Choroid plexus epithelial cell (primary cell): Measurements from ENCODE around the gene FAM210B.
A peak's percentile ranks its signal among the peaks of the same experiment; 100 is the strongest.
"Not testable (repeated sequence)": the region's sequence is repeated elsewhere in the genome, so short reads cannot be mapped to it uniquely, and the experiment has no call there.

Experiments
- DNase-seq: peaks from one replicate; pipeline ENCODE4 v3.0.0-alpha.2; 2010; ENCODE audit warnings: low read depth
- H3K4me3 ChIP-seq: 2 replicates; pipeline ENCODE4 v1.5.1; 2011; ENCODE audit warnings: low read depth, mild to moderate bottlenecking, control low read depth, low read length, moderate library complexity
- CTCF ChIP-seq: conservative IDR thresholded peaks from 2 replicates; pipeline ENCODE4 v1.5.1; 2011; ENCODE audit warnings: low read depth, mild to moderate bottlenecking, control low read depth, inconsistent platforms, low read length, moderate library complexity

Gene FAM210B

DNA sequence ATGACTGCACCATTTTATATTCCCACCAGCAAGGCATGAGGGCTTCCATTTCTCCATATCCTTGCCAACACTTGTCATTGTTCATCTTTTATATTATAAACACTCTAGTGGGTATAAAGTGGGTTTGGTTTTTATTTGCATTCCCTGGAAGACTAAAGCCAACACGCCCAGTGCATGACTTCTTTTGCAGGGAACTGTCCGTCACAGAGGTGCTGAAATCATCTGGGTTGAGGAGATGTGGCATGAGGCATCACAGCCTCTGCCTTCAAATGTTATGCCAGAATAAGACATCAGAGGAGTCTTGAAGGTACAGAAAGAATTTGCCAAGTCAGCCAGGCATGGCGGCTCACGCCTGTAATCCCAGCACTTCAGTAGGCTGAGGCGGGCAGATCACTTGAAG lies 29.9 kb upstream of the FAM210B start:
- DNase-seq, result peak; percentile 20
- no peak overlapping the region for H3K4me3 ChIP-seq
- TF ChIP-seq CTCF, result no peak

- not testable (repeated sequence) for DNase-seq, H3K4me3 ChIP-seq
These were observed 22.1 kb upstream of the FAM210B start for GRCh38 chr20:56336709-56337108.

DNA sequence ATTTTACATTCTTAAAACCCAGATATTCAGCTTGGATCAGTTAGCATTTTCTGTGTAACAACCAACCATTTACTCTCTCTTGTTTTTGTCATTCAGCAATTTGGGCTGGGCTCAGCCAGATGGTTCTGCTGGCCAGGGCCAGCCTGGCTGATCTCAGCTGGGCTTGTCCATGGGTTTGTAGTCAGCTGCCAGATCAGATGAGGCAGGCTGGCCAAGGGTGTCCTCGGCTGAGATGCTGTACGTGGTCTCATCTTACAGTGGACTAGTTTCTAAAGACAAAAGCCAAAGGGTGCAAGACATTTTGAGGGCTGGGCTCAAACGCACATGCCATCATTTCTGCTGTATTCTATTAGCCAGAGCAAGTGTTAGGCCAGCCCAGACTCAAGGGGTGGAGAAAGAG lies 16.0 kb upstream of the FAM210B start:
- no peak for DNase-seq

GRCh38 chr20:56343861-56344381 lies 14.9 kb upstream of the FAM210B start:
- DNase-seq, result peak; percentile 67
- peak; percentile 73 for TF ChIP-seq CTCF
- H3K4me3 ChIP-seq, result peak overlapping the region; percentile 32

More for the DNA sequence above, 16.0 kb upstream of the FAM210B start:
- no peak for TF ChIP-seq CTCF
- H3K4me3 ChIP-seq, result no peak overlapping the region

GRCh38 chr20:56345911-56346310 lies 12.9 kb upstream of the FAM210B start:
- no peak for TF ChIP-seq CTCF
- DNase-seq, result no peak

GRCh38 chr20:56347628-56348304 lies 11.0 kb upstream of the FAM210B start:
- H3K4me3 ChIP-seq, result no peak overlapping the region
- DNase-seq, result no peak
- no peak for TF ChIP-seq CTCF

More at GRCh38 chr20:56345911-56346310, 12.9 kb upstream of the FAM210B start:
- no peak overlapping the region for H3K4me3 ChIP-seq

DNA sequence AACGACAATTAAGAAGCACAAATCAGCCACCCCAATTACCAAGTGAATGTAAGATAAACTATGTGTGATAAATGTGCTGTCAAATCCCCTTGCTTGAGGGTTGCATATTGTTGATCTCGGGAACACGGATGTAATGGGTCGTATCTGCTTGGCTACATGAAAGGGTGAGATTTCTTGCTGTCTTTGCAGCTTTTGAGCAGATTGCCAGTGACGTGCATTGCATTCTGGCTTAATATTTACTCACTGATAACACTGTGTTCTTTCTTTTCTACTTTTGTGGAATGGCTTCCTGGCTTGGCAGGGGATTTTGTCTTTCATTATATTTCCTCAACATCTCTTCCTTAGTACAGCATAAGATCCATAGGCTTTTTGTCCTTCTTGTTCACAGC lies 10.5 kb upstream of the FAM210B start:
- TF ChIP-seq CTCF, result no peak
- peak; percentile 17 for DNase-seq
- no peak overlapping the region for H3K4me3 ChIP-seq
